Daoy (cell line): ENCODE results near the gene ZNF569. TPM values are rescaled to one million over a fixed set of nuclear protein-coding genes. Genes with fewer than 3 reads are reported as not detected.
"Not testable (repeated sequence)": the region's sequence is repeated elsewhere in the genome, so short reads cannot be mapped to it uniquely, and the experiment has no call there.

ENCODE experiments used
- DNase-seq: peaks from one replicate; pipeline ENCODE4 v3.0.0-alpha.2; 2015; ENCODE audit warnings: low read depth
- total RNA-seq: library from RNA; depleted of rRNA; stranded (reverse); fragments of >200 nt; shearing (Covaris generic); gene quantifications from 2 replicates; pipeline ENCODE4 v1.2.3, GENCODE V29; 2014; rRNA removed

Gene ZNF569
- total RNA-seq, result 7.0 and 9.2 TPM in 2 replicates

- peak; percentile 93 for DNase-seq
Measured at GRCh38 chr19:37466798-37467607, at the start of gene ZNF569. TSS of gene ZNF569 (minus strand) at chr19:37467444. CDS start at chr19:37444921, 22,523 bp downstream.

GRCh38 chr19:37513397-37513796 is 46.2 kb upstream of the ZNF569 start:
- DNase-seq, result no peak

- DNase-seq, result no peak
Measured at GRCh38 chr19:37511821-37512220, 44.6 kb upstream of the ZNF569 start.

DNA sequence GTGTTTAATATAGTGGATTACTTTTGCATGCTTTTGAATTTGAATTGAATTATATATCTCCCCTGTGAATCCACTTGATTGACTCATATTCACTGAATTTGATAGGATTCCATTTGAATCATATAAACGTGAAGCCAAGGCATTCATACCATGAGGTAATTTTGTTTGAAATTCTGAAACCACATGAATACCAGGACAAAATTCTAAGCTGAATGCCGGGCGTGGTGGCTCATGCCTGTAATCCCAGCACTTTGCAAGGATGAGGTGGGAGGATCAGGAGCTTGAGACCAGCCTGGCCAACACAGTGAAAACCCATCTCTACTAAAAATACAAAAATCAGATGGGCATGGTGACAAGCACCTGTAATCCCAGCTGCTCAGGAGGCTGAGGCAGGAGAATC is 43.9 kb upstream of the ZNF569 start:
- no peak for DNase-seq

DNA sequence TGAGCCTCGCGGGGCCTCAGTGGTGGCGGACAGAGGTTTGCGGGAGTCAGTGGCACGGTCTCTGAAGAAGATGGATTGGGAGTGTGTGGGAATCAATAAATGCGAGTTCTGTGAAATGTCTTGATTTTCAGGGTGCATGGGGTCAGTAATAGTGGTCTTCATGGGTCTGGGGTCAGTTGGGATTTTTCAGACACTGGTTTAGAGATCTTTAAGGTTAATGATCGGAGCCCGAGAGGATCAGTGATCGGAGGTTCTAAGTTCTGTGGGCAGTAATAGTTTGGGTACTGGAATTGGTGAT is 39.9 kb upstream of the ZNF569 start:
- no peak for DNase-seq

DNA sequence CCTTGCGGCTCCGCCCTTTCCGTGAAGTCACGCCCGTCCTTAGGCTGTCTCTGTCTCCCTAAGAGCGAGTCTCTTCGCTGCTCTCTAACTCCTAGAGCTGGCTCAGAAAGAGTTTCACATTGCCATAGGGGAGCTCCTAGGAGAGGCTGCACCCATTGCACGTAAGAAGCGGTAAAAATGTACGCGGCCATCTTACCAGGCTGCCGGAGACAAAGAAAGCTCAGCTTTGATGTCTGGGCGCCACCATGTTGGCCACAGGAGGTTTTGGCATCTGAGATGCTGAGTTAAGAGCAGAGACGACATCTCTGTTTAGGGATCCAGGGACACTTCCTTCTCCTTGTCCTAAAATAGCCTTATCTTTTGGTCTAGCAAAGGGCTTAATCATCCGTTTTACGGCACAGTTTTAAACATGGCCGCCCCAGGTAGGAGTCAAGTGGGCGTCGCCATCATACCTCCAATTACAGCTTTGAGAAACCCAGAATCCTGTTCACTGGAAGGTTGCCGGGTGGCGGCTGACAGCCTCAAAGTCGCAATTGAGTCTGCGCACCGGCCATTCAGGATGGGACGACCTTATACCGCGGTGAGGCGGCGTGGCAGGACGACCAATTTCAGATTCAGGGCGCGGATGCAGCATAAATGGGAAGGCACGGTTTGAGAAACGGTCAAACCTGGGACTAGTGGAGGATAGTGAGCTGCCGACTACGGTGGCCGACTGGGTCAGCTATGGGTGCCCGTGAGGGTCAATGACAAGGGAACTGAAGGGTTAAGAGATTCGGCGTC is 39.3 kb upstream of the ZNF569 start, which contains the start of gene ZNF793:
Gene ZNF793, plus strand, starts transcription at position 553 of the 780 bp plus-strand sequence. CDS start 16,501 bp downstream, outside the sequence.
- DNase-seq, result peak; percentile 88

DNA sequence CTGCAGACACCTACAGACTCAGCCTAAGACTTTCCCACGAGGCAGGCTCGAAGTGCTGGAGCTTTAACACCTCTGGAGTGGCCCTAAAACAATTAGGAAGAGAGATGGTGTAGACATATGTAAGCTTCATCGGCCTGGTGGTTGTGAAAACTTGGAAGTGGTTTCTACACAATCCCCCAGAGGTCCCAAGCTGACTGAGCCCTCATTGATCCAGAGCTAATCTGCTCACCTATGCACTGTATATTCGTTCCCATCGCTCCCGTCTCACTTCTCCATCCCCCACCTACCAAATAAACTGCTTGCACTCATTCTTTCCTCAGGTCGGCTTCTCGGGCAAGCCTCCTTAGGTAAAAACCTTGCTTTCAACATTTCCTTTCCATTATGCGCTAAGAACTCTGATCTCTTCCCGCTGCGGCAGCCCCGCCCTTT is 38.7 kb upstream of the ZNF569 start:
- no peak for DNase-seq

DNA sequence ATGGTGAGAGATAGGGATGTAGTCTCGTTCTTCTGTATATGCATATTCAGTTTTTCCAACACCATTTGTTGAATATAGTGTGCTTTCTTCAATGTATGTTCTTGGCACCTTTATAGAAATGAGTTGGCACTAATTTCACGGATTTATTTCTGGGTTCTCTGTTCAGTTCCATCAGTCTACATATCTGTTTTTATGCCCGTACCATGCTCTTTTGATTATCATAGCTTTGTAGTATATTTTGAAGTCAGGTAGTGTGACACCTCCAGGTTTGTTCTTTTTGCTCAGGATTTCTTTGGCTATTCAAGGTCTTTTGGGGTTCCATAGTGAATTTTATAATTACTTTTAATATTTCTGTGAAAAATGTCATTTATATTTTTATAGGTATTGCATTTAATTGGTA is 25.0 kb upstream of the ZNF569 start:
- DNase-seq, result no peak

- no peak for DNase-seq
Measured at GRCh38 chr19:37484406-37485168, 17.3 kb upstream of the ZNF569 start.

DNA sequence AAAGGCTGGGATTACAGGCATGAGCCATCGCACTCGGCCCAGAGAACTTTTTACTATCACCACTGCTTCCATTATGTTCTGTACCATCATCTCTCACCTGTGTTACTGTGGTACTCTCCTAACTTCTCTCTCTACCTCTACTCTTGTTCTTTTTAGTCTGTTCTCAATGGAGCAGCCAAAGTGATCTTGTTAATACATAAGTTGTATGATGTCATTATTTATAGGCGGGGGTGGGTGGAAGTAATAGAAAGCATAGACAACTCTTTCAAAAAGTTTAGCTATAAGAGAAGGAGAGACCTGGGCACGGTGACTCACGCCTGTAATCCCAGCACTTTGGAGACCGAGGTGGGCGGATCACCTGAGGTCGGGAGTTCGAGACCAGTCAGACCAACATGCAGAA is 4.9 kb upstream of the ZNF569 start:
- no peak for DNase-seq

- DNase-seq, result no peak
Measured at GRCh38 chr19:37470216-37470615, 3.0 kb upstream of the ZNF569 start.

GRCh38 chr19:37468961-37469777 is 1.9 kb upstream of the ZNF569 start, which contains the start of gene ZNF570:
TSS of gene ZNF570 (plus strand) at chr19:37469356. CDS start at chr19:37470355, 999 bp downstream.
- peak; percentile 89 for DNase-seq

- DNase-seq, result no peak
Measured at GRCh38 chr19:37467608-37468090, 405 bp upstream of the ZNF569 start.

- no peak for DNase-seq
Measured at GRCh38 chr19:37466277-37466797, 907 bp downstream of the ZNF569 start.

- DNase-seq, result no peak
Measured at GRCh38 chr19:37452500-37453245, 14.6 kb downstream of the ZNF569 start.

DNA sequence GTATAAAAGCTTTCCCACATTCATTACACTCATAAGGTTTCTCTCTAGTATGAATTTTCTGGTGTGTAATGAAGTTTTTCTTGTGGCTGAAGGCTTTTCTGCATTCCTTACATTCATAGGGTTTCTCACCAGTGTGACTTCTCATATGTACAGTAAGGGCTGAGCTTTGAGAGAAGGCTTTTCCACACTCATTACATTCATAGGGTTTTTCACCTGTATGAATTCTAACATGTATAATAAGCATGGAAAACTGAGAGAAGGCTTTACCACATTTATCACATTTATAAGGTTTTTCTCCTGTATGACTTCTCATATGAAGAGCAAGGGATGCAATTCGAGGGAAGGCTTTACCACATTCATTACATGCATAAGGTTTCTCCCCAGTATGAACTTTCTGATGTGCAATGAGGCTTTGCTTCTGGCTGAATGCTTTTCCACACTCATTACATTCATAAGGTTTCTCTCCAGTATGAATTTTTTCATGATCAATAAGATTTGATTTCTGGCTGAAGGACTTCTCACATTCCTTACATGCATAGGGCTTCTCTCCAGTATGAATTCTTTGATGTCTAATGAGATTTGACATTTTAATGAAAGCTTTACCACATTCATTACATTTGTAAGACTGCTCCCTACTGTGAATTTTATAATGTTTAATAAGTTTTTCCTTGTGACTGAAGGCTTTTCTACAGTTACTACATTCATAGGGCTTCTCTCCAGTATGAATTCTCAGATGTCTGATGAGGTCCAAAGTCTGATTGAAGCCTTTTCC is 53.7 kb downstream of the ZNF569 start:
- DNase-seq, result no peak

DNA sequence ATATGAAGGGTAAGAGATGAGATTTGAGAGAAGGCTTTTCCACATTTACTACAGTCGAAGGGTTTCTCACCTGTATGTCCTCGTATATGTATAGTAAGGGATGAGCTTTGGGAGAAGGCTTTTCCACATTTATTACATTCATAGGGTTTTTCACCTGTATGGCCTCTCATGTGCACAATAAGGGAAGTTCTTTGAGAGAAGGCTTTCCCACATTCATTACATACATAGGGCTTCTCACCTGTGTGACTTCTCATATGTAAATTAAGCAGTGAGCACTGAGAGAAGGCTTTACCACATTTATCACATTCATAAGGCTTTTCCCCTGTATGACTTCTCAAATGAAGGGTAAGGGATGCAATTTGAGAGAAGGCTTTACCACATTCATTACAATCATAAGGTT is 54.5 kb downstream of the ZNF569 start:
- no peak for DNase-seq

DNA sequence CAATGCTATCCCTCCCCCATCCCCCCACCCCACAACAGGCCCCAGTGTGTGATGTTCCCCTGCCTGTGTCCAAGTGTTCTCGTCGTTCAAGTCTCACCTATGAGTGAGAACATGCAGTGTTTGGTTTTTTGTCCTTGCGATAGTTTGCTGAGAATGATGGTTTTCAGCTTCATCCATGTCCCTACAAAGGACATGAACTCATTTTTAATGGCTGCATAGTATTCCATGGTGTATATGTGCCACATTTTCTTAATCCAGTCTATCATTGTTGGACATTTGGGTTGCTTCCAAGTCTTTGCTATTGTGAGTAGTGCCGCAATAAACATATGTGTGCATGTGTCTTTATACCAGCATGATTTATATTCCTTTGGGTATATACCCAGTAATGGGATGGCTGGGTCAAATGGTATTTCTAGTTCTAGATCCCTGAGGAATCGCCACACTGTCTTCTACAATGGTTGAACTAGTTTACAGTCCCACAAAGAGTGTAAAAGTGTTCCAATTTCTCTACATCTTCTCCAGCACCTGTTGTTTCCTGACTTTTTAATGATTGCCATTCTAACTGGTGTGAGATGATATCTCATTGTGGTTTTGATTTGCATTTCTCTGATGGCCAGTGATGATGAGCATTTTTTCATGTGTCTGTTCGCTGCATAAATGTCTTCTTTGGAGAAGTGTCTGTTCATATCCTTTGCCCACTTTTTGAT is 61.0 kb downstream of the ZNF569 start:
- not testable (repeated sequence) for DNase-seq

- no peak for DNase-seq
Measured at GRCh38 chr19:37403403-37403802, 63.8 kb downstream of the ZNF569 start.
